Thymus (tissue), 14 donors: Measurements from ENCODE around the gene SAA4. TPM values are rescaled to one million over a fixed set of nuclear protein-coding genes. Genes with fewer than 3 reads are reported as not detected.
"Not testable (repeated sequence)": the region's sequence is repeated elsewhere in the genome, so short reads cannot be mapped to it uniquely, and the experiment has no call there.

Source experiments
- DNase-seq, 9 donors: peaks; one replicate each; pipeline ENCODE4 v3.0.0-alpha.2; 2013; ENCODE audit warnings: low spot score in 9 of 9, low read depth in 6 of 9, missing footprints in 1 of 9
- H3K27ac ChIP-seq, 2 donors: one replicate each; pipeline ENCODE4 v1.5.1; 2013; ENCODE audit warnings: control low read depth in 1 of 2, low read depth in 1 of 2, low read length in 1 of 2, mild to moderate bottlenecking in 1 of 2, moderate library complexity in 1 of 2
- H3K27me3 ChIP-seq, 2 donors: one replicate each; pipeline ENCODE4 v1.5.1; 2013; ENCODE audit warnings: low read length in 1 of 2; ENCODE audit not compliant: control insufficient read depth in 2 of 2, insufficient read depth in 1 of 2
- H3K36me3 ChIP-seq, 2 donors: one replicate each; pipeline ENCODE4 v1.5.1; 2013; ENCODE audit warnings: low read length in 1 of 2, mild to moderate bottlenecking in 1 of 2, moderate library complexity in 1 of 2; ENCODE audit not compliant: control insufficient read depth in 2 of 2, insufficient read depth in 2 of 2
- H3K4me1 ChIP-seq, 2 donors: one replicate each; pipeline ENCODE4 v1.5.1; 2013; ENCODE audit warnings: low read length in 2 of 2; ENCODE audit not compliant: control insufficient read depth in 2 of 2, insufficient read depth in 2 of 2
- H3K4me3 ChIP-seq, 2 donors: one replicate each; pipeline ENCODE4 v1.5.1; 2013; ENCODE audit warnings: low read length in 2 of 2, control low read depth in 1 of 2, mild to moderate bottlenecking in 1 of 2
- H3K9me3 ChIP-seq, 2 donors: one replicate each; pipeline ENCODE4 v1.5.1; 2013; ENCODE audit warnings: low read length in 1 of 2, mild to moderate bottlenecking in 1 of 2; ENCODE audit not compliant: control insufficient read depth in 2 of 2, insufficient read depth in 1 of 2
- WGBS: extraction: QIAGEN DNeasy Blood & Tissue Kit; methylation state at CpG from one replicate; pipeline ENCODE4 v1.1.7; 2013; 5-methylcytosine and 5-hydroxymethylcytosine counted together
- long read RNA-seq, 10 donors: transcript quantifications; one replicate each; lab custom pipeline, GENCODE V29; 2026
- polyA plus RNA-seq: library from polyadenylated mRNA; stranded (reverse); fragments of 200-250 nt; gene quantifications from one replicate; pipeline ENCODE4 v1.2.3, GENCODE V29; 2013
- total RNA-seq: library from RNA; stranded (reverse); fragments of 120-200 nt; gene quantifications from one replicate; pipeline ENCODE4 v1.2.4, GENCODE V29; 2013
- donor health status: healthy.

Gene SAA4
- 0.61 TPM for total RNA-seq
- 19.4 TPM for polyA plus RNA-seq
- long read RNA-seq, donor 1 = 0 reads
- long read RNA-seq, donor 2 = 0 reads
- long read RNA-seq, donor 3 = 0 reads
- long read RNA-seq, donor 4 = 0 reads
- long read RNA-seq, donor 5 = 0 reads
- long read RNA-seq, donor 6 = 0 reads
- long read RNA-seq, donor 7 = 0 reads
- long read RNA-seq, donor 8 = 0 reads
- long read RNA-seq, donor 9 = 0 reads
- long read RNA-seq, donor 10 = 0 reads

DNA sequence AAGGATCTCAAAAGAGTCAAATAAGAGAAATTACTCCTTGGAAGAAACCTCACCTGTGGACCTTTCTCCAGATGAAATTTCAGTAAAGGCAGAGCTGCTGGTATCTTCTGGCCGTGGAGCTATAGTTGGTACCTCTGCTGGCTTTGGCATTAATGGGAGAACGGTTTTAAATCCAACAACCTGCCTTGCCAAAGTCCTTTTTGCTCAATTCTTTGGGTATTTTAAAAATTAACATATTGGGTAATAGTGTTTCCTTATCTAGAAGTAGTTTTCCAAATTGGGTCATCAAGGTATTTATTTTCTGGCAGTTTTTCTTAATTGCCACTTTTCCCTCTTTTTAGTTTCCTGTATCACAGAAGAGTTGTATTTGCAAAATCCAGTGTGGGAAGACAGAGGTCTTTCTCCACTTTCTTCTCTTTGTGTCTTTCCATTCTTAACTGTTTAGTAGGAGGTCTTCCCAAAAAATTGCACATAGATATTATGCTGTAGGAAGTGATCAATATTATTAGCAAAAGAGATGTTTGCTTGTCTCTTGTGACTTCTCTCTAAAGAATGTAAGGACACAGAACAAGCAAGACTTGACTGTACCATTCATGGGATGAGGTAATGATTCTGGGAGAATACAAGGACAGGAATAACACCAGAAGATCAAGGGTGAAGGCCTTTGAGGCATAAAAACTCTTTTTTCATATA is at the start of gene SAA4:
Gene SAA4, minus strand, starts transcription at position 139 of the 693 bp plus-strand sequence. CDS start 876 bp downstream, outside the sequence.
- no peaks in the 10 kb centered on the region for H3K36me3 ChIP-seq
- no peak for DNase-seq
- no peaks in the 10 kb centered on the region for H3K4me1 ChIP-seq
- no peak within 1 kb of the TSS for H3K4me3 ChIP-seq
- peaks cover 0 to 6% of the 10 kb centered on the region in 2 donors for H3K27me3 ChIP-seq
- H3K27ac ChIP-seq = no peak within 1 kb of the TSS
- 89% methylated on average over 2 of the region's 2 CpGs for WGBS
- H3K9me3 ChIP-seq = no peaks in the 10 kb centered on the region

DNA sequence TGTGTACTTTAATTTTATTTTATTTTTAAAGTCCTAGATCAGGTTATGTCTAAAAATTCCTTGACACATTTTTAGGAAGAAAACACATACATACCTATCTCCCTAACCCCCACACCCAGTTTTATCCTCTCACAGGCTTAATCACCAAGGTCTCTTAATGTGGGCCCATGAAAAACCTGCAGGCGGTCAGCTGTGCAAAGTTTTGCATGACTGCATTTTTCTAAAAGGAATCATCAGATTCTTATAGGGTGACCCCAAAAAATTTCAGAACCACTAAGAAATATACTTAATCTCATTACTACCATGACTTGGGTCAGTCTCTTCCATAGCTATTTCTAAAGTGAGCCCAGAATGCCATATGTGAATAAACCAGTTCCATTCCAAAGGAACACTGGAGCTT is 49.2 kb upstream of the SAA4 start:
- Histone ChIP-seq H3K4me3 (no peak overlapping the region), H3K27ac (no peak overlapping the region), H3K27me3 (no peaks in the 10 kb centered on the region), H3K9me3 (no peaks in the 10 kb centered on the region), H3K36me3 (peaks cover 33 to 43% of the 10 kb centered on the region in 2 donors), H3K4me1 (no peaks in the 10 kb centered on the region)
- no peak for DNase-seq
- WGBS = 95% methylated on average over 1 of the region's 1 CpG

GRCh38 chr11:18282626-18283025 is 46.0 kb upstream of the SAA4 start:
- Histone ChIP-seq H3K36me3 (peaks cover 24 to 28% of the 10 kb centered on the region in 2 donors), H3K27ac (no peak overlapping the region)
- WGBS = 96% methylated on average over 2 of the region's 2 CpGs

GRCh38 chr11:18280438-18281045 is 43.9 kb upstream of the SAA4 start:
- Histone ChIP-seq H3K4me1 (no peaks in the 10 kb centered on the region), H3K36me3 (peaks cover 12% of the 10 kb centered on the region in 2 donors), H3K4me3 (no peak overlapping the region), H3K9me3 (no peaks in the 10 kb centered on the region), H3K27me3 (no peaks in the 10 kb centered on the region), H3K27ac (no peak overlapping the region)
- WGBS = 95% methylated on average over 4 of the region's 4 CpGs
- DNase-seq = no peak

More at GRCh38 chr11:18282626-18283025, 46.0 kb upstream of the SAA4 start:
- no peaks in the 10 kb centered on the region for H3K27me3 ChIP-seq
- H3K4me3 ChIP-seq = no peak overlapping the region
- no peaks in the 10 kb centered on the region for H3K9me3 ChIP-seq
- no peaks in the 10 kb centered on the region for H3K4me1 ChIP-seq
- DNase-seq = no peak

GRCh38 chr11:18277565-18278271 is 41.1 kb upstream of the SAA4 start:
- no peak overlapping the region for H3K4me3 ChIP-seq
- no peaks in the 10 kb centered on the region for H3K4me1 ChIP-seq
- WGBS = 96% methylated on average over 5 of the region's 5 CpGs
- no peaks in the 10 kb centered on the region for H3K9me3 ChIP-seq
- no peaks in the 10 kb centered on the region for H3K27me3 ChIP-seq
- peaks cover 10 to 12% of the 10 kb centered on the region in 2 donors for H3K36me3 ChIP-seq
- DNase-seq = no peak
- H3K27ac ChIP-seq = no peak overlapping the region

DNA sequence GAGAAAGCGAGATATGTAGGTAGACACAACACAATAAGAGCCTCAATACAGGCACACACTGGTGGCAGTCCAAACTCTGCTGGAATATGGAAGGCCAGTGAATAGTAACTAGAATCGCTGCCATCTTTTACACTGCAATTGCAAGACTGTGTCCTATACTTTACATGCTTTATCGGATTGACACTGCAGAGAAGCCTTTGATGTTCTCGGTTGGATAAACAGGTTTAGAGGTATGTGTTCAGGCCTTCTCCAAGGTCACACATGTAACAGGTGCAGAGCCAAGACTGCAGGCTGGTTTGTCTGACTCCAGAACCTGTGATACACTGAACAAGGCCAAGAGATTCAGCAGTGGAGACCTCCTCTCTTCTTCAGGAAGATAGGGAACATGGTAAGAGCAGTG is 34.6 kb upstream of the SAA4 start:
- Histone ChIP-seq H3K27me3 (no peaks in the 10 kb centered on the region), H3K9me3 (no peaks in the 10 kb centered on the region), H3K27ac (no peak overlapping the region), H3K36me3 (no peaks in the 10 kb centered on the region), H3K4me3 (no peak overlapping the region), H3K4me1 (no peaks in the 10 kb centered on the region)
- WGBS = 84% methylated on average over 4 of the region's 4 CpGs
- DNase-seq = no peak

- H3K4me3 ChIP-seq = no peak overlapping the region
- no peaks in the 10 kb centered on the region for H3K4me1 ChIP-seq
- H3K36me3 ChIP-seq = no peaks in the 10 kb centered on the region
- H3K9me3 ChIP-seq = no peaks in the 10 kb centered on the region
- 76% methylated on average over 4 of the region's 4 CpGs for whole genome bisulfite sequencing
- no peak overlapping the region for H3K27ac ChIP-seq
- no peak for DNase-seq
- no peaks in the 10 kb centered on the region for H3K27me3 ChIP-seq
Observed at GRCh38 chr11:18270102-18270501, 33.5 kb upstream of the SAA4 start.

GRCh38 chr11:18269252-18269651 is 32.6 kb upstream of the SAA4 start:
- not testable (repeated sequence) for H3K36me3 ChIP-seq, H3K9me3 ChIP-seq, H3K27ac ChIP-seq, H3K4me1 ChIP-seq, DNase-seq, H3K4me3 ChIP-seq, H3K27me3 ChIP-seq
- 73% methylated on average over 2 of the region's 5 CpGs for WGBS
